HG03457 (cell line): ENCODE measurements around the gene LRPAP1.
"Not testable (repeated sequence)": the region's sequence is repeated elsewhere in the genome, so short reads cannot be mapped to it uniquely, and the experiment has no call there.

Experiments used
- ATAC-seq: cut with Tn5 transposase; IDR thresholded peaks from one replicate; pipeline ENCODE4 v1.9.1; 2021; ENCODE audit warnings: moderate number of reproducible peaks; ENCODE audit not compliant: unreplicated experiment

LRPAP1 gene

GRCh38 chr4:3463556-3464348 lies 68.5 kb downstream of the LRPAP1 start:
- no peak for ATAC-seq

- no peak for ATAC-seq
Measured at GRCh38 chr4:3462790-3463415, 69.3 kb downstream of the LRPAP1 start, which contains the start of gene DOK7. Gene DOK7 (plus strand): TSS chr4:3463306. CDS start chr4:3463376, 70 bp downstream.

- ATAC-seq = no peak
Measured at GRCh38 chr4:3462321-3462789, 69.9 kb downstream of the LRPAP1 start.

- ATAC-seq = no peak
Measured at GRCh38 chr4:3461515-3462291, 70.5 kb downstream of the LRPAP1 start.

DNA sequence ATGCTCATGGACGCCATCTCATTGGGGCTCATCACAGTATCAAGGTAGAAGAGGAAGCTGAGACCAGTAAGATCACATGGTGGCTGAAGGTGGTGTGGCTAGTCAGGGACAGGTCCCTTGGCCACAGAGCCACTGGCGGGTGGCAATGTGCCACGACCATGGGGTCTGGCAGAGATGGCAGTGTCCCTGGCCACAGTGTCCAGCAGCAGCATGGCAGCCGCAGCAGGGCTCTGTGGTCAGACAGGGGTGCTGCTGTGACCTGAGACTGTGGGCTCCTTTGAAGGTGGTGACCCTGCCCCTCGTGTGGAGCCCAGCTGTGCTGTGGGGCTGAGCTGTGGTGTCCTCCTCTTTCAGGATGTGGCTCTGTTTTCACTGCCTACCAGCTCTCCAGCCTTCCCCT lies 71.3 kb downstream of the LRPAP1 start:
- no peak for ATAC-seq

DNA sequence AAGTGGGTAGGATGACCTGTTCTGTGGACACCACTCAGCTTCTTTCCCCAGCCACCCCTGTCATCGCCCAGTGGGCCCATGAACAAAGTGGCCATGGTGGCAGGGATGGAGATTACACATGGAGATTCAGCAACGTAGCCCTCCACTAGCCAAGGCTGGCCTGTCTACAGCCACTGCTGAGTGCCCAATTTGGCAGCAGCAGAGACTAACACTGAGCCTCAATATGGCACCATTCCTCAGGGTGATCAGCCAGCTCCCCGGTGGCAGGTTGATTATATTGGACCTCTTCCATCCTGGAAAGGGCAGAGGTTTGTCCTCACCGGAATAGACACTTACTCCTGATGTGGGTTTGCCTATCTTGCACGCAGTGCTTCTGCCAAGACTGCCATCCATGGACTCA lies 73.1 kb downstream of the LRPAP1 start:
- ATAC-seq = not testable (repeated sequence)

DNA sequence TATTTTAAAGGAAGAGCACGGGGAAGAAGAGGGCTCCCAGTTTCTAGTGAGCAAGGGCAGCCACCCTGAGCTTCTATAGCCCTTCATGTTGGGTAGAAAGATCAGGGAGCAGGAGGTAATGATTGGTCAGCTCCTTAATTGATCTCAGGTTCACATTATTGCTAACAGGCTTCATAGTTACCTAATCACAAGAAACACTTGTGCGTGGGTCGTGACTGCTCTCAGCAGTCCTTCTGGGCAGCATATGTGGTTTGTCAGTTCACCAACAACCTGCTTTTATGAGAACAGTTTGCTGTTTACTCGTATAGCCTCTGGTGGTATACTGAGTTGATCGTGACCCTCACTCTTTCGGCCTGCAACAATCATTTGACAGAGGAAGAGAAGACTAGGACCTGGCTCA lies 73.9 kb downstream of the LRPAP1 start:
- ATAC-seq = no peak

- ATAC-seq = not testable (repeated sequence)
Measured at GRCh38 chr4:3455596-3455995, 76.6 kb downstream of the LRPAP1 start.
